ENCODE measurements around the gene NAT9.

The NAT9 gene

DNA sequence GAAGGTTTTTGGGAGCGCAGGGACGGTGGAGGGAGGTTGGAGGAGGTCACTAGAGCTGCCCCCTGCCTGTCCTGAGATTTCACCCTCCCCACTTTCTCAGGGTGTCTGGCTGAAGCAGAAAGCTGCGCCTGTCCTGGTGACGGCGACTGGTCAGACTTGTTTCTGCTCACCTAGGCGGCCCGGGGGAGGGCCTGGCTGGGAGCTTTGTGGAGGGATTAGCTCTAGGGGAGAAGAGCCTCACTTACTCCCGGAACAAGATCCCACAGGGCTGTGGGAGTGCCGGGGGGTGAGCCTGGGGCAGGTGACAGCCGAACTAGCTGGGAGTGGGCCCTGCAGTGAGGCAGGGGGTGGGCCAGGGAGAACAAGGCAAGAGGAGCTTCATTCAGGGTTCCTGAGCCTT is 16.2 kb downstream of the NAT9 start:
- no peak for DNase-seq

DNA sequence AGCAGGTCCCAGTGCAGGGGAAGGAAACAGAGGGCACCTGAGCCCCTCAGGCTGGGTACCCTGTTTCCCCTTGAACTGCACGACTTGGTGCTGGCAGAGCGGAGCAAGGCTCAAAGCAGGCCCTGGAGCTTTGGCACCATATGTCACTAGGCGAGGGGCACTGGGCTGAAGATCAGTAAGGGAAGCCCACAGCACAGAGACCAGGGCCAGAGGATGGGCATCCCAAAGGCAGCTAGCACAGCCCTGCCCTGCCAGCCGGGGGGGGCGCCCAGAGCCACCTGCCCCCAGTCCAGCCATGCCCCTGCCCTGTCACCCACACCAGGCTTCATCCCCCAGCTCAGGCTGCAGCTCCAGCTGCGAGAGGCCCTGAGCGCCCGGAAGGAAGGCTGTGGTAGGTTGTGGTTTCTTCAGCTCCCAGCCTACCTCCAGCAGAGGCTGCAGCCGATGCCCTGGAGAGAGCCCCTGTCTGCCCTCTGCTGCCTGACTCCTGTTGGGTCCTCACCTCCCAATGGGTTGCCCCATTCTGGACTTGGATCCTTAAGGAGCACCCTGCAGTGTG is 16.8 kb downstream of the NAT9 start:
- DNase-seq = no peak

DNA sequence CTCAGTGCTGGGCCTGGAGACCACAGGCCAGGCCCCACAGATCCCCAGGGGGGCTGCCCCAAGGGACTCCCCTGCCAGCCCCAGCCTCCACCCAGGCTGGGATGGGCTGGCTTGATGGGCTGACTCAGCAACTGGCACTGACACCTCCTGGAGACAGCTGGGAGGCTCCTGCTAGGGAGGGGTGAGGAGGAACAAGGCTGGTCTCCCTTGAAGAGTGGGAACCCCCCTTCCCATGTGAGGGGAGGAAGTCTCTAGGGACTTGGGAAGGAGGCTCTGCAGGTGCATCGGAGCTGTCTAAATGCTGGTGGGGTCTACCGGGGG is 17.3 kb downstream of the NAT9 start:
- DNase-seq = no peak

DNA sequence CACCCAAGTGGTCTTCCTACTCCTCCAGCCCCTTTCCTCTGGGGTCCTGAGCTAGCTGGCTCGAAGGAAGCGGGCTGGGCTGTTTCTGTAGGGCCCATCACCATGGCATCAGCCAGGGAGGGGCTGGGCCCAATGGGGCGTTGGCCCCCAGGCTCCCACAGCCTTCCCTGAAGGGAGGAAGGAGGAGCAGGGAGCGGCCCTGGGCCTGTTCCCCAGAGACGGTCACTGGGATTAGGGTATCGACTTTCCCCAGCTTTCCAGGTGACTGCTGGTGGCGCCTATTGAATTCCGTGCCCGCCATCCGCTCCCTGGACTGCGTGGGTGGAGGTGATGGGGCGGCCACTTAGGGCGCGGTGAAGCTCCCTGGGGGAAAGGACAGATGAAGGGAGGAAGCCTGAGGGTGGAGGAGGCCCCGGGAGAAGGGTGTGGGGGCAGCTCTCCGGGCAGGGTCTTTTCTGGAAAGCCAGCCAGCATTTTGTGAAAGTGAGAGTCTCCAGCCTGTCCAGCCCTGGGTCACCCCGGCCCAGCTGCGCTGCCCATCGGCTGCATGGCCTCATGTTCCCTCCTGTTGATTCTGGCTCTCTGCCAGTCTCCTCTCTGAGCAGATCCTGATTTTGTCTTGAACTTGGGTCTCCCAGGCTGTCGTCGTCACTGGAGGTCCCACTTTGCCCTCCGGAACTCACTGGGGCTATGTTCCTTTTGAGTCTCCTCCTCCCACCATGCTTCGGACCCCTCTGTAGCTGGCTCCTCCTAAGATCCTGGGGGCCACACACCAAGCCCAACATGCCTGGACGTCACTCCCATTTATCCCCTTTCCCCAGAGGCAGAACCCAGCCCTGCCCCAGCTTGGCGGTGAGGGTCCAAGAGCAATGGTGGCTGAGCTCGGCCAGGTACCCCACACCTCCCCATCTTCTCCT is 18.0 kb downstream of the NAT9 start:
- no peak for DNase-seq

DNA sequence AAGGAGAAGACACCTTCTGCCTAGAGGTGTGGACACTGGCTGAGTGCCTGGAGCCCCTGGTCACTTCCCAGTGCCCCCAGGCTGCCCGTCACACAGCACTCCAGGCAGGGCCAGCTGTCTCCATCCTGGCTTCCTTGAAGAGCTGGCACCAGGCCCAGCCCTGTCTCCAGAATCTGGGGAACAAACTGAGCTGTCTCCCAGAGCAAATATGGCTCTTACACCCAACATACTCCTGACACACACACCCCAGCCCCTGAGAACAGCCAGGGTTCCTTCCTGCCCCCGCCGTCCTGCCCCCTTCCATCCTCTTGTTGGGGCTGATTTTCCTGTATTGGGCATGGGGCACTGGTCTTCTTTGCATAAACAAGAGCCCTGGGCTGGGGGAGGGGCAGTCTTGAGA is 18.6 kb downstream of the NAT9 start:
- no peak for DNase-seq

DNA sequence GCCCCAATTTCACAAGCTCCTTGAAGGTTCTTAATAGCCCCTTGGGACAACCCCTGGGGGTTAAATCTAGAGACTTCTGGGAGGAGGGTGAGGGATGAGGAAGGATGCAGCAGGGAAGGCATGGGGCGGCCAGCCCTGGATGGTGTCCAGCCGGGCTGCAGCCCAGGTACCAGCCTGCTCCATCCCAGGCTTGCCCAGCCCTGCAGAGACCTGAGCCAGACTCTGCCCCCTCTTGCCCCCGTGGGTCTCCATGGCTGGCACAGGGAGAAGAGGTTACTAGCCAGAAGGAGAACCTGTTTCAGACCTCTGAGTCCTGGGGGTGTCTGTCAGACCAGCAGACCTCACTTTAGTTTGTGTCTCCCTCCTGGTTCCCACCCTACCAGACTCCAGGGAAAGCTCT is 19.3 kb downstream of the NAT9 start:
- DNase-seq = no peak

DNA sequence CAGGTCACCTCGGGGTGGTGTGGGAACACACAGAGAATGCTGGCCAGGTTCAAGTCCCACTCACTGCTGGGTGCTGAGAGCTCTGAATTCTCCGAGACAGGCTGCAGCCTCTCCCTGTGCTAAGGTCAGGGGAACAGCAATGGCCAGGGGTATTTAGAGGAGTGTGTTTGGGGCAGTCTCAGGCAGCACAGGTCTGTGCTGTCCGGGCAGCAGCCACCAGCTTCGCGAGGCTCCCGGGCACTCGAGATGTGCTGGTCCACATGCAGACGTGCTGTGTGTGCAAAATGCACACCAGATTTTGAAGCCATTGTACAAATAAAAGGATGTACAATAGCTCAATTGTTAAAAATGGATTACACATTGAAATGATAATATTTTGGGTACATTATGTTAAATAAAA is 20.6 kb downstream of the NAT9 start:
- DNase-seq = no peak

DNA sequence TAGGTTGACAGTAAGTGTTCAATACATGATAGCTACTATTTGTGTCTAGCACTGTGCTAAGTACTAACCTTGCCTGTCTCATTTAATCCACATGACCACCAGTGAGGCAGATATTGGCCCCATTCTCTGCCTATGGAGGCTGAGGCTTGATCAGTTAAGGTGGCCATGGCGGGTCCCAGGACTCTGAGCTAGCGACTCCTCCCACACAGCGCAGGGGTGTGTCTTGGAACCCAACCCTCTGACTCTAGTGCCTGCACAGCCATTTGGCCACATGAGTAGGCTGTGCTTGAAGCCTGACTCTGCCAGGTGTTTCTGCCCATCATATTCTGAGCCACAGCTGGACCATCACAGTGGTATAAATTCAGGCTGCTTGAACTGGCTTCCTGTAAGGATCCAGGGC is 21.3 kb downstream of the NAT9 start:
- no peak for DNase-seq

DNA sequence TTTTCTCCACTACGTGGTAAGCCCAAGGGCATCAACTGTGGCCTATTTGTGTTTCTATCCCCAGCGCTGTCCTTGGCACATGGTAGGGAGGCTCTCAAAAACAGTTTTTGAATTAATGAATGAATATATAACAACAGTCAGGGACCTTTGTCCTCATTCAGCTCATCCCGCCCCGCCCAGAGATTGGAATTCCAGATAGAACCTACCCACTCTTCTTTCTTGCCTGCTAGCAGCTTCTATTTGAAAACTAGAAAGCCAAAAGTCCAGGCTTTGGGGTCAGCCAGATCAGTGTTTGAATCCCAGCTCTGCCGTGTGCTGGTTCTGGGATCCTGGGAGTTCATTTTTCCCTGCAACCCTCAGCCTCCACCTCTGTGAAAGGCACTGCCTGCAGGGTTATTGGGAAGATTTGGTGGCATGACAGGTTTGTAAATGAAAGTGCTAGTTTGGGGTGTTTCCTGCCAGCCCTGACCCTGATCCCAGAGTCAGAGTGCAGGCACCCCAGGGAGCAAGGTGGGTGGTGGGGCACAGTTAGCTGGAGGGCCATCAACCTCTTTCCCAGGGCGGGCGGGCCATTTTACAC is 23.2 kb downstream of the NAT9 start:
- no peak for DNase-seq

DNA sequence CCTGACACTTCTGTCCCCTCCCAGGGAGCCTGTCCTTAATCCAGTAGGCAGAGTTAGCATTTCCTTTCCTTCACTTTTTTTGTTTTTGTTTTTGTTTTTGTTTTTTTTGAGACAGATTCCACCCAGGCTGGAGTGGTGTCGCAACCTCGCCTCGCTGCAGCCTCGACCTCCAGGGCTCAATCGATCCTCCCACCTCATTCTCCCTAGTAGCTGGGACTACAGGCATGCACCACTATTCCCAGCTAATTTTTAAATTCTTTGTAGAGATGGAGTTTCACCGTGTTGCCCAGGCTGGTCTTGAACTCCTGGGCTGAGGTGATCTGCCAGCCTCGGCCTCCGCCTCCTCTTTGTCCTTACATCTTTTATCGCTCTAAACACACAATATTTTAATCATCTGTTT is 23.7 kb downstream of the NAT9 start:
- DNase-seq = no peak

DNA sequence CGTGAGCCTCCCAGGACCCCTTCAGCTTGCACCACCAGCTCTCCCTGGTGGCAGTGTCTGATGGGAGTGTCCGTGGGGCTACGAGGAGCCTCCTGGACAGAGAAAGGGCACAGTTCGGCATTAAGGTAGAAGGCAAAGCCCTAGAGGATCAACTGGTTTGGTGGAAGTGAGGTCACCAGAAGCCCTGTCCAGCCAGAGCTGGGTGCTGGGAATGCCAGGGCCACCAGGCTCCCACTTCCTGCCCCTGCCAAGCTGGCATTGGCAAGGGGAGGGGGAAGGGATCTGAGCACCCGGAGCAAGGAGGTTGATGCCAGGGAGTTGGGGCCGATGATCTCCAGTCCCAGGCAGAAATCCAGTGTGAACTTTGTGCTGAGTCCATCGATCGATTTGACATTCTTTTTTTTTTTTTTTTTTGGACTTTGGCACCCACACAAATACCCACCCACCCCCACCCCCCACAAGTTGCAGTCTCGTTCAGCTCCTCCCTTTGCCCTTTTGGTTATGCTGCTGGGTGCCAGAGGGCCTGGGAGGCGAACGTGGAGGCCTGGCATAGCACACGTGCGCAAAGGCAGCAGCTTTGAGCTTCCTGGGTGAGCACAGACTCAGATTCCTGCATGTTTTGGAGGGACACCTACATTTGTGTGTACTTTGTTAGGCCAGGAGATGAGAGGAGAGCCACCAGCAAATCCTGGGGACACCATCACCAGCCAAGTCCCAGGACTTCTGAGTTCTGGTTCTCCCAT is 25.6 kb downstream of the NAT9 start:
- no peak for DNase-seq

DNA sequence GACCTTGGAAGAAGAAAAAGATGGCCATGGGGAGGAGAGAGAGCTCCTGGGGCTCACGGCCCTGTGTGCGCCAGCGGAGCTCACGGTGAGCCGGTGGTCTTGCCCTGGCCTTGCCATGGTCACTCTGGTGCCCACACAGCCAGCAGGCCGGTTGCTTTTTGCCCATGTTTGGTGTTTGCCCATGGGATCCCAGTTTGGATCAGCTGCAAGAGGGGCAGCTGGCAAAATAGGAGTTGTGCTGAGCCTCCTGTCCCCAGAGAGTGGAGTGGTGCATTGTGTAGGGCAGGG is 26.2 kb downstream of the NAT9 start:
- DNase-seq = no peak

DNA sequence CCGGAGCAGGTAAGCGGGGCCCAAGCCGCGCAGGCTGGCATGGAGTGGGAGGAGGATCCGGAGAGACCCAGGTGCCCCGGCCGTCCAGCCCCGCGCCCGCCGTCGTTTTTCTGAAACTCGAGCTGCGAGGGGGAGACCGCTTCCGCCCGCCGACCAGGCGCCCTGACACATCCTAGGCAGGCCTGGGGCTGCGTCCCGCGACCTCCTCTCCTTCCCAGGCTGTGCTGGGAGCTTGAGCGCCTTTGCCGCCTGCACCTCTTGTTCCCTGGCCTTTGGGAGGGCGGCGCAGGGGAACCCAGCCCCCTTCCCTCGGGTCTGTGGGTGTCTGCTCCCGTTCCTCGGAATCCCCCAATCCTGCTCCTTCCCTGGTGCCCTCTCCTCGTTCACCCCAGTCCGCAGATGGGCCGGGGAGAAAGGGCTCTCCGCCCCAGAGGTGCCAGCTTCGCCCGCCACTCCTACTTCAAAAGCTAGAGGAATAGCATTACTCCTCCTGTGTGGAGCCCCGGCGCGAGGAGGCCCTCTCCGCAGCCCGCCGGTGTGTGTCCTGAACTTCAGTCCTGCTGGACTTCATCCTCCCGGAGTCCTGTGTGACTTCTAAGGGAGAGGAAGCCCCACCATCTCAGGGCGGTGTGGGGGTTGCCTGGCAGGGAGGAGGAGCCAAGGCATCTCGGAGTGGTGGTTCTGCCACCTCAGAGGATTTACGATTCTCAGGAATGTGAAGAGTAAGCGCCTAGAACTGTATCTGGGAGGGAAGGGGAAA is 26.7 kb downstream of the NAT9 start:
- no peak for DNase-seq

DNA sequence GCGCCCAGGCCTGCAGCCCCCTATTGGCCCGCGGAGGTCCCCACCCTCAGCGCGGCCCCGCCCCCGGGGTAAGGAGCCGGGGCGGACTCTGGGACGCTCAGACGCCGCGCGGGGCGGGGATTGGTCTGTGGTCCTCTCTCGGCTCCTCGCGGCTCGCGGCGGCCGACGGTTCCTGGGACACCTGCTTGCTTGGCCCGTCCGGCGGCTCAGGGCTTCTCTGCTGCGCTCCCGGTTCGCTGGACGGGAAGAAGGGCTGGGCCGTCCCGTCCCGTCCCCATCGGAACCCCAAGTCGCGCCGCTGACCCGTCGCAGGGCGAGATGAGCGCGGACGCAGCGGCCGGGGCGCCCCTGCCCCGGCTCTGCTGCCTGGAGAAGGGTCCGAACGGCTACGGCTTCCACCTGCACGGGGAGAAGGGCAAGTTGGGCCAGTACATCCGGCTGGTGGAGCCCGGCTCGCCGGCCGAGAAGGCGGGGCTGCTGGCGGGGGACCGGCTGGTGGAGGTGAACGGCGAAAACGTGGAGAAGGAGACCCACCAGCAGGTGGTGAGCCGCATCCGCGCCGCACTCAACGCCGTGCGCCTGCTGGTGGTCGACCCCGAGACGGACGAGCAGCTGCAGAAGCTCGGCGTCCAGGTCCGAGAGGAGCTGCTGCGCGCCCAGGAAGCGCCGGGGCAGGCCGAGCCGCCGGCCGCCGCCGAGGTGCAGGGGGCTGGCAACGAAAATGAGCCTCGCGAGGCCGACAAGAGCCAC is 27.4 kb downstream of the NAT9 start, which contains the start of gene NHERF1:
Gene NHERF1, plus strand, starts transcription at position 100 of the 750 bp plus-strand sequence. Its CDS starts 219 bp downstream, at position 319.
- DNase-seq = peak; percentile 96

DNA sequence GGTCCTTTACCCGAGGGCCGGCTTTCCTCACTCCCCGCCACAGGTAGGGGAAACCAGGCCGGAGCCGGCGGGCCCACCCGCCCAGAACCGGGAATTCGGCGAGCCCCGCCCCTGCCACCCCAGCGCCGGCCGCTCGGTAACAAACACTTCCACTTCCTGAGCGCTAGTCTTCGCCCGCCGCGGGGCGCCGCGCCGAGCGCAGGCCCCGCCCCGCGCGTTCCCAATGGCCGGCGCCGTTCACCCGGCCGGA is 27.9 kb downstream of the NAT9 start:
- no peak for DNase-seq

DNA sequence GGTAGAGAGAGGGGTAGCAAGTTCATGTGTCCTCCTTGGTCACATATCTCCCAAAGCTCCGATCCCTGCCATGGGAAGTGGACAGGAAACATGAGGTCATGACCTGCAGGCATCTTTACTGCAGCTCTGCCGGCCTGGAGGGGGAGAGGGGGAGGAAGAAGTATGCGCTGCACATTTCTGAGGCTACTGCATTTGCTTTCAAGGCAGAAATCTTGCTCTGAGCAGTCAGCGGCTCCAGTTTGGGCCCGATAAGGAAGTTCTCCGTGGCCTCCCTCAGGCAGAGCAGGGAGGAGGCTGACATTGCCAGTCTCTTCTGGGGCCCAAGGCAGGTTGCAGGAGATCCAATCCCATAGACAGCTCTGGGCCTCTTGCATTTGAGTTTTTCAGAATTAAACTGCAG is 29.2 kb downstream of the NAT9 start:
- DNase-seq = no peak

DNA sequence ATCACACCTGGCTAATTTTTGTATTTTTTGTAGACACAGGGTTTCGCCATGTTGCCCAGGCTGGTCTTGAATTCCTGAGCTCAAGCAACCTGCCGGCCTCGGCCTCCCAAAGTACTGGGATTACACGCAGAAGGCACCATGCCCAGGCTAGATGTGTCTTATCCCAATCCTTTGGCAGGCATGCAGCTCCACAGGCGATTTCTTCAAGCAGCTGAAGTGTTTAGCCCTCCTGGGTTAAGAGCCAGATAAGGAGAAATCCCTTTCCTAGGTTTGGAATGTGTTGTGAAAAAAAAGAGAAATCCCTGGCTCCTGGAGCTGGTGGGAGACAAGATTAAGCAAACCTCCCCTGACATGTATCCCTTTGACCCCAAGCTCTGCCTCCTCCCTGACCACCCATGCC is 29.8 kb downstream of the NAT9 start:
- no peak for DNase-seq

DNA sequence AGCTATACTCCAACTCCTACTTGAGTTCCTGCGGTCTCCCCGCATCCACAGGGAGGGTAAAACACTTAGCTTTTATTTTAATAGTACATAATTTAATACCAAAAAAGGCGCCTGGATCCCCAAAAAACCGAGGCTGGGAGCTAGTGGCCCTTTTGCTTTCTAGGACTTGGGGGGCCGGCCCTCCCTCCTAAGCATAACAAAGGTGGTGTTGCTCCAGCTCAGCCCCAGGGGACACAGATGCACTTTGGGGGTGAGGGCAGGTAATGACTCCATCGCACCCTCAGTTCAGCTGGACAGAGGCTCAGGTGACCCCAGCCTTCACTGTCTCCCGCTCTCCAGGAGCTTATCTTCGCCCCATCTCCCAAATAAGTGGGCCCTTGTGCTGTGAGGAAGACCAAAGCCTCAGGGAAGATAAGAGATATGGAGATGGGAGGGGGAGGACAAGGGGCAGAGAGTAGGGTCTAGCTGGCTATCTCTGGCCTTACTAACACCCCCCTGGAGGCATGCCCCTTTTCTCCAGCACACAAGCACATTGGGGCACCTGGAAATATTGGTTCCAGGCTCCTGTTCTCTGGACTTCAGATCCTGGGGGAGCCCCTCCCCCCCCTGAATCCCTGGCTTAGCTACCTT is 30.5 kb downstream of the NAT9 start:
- DNase-seq = no peak

DNA sequence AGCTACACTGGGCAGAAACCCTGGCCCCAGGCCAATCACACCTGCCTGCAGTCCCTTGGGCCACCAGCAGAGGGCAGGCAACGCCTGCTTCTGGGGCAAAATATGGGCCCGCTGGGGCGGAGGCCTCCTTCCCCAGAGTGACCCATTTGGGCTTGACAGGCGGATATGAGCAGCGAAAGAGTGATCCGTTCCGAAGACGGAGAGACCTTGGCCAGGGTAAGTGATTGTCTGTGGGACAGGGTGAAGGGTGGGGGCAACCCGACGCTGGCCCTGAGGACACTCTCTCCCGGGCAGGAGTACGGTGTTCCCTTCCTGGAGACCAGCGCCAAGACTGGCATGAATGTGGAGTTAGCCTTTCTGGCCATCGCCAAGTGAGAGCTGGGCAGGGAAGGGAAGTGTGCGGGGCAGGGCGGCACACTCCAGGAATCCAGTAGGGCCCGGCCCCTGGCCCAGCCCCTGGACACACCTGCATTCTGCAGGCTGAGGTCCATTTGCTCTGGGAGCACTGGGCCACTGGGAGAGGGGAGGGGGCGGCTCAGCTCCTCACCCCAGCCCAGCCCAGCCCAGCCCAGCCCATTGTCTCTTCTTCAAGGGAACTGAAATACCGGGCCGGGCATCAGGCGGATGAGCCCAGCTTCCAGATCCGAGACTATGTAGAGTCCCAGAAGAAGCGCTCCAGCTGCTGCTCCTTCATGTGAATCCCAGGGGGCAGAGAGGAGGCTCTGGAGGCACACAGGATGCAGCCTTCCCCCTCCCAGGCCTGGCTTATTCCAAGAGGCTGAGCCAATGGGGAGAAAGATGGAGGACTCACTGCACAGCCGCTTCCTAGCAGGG is 31.2 kb downstream of the NAT9 start:
- peak; percentile 56 for DNase-seq

DNA sequence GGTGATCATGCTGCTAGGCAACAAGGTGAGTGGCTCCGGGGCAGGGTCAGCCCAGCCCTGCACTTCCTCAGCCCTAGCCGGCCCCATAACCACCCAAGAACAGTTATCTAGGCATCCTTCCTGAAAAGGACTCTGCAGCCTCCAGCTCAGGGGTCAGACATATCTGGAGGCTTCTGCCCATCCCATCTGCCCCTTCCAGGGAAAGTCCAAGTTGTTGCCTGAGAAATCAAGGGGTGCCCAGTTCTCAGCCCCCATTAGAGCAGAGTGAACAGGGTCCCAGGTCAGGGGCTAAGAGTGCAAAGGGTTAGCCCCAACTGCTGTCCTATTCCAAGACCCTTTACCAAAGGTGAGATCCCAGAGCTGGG is 31.8 kb downstream of the NAT9 start:
- DNase-seq = no peak

DNA sequence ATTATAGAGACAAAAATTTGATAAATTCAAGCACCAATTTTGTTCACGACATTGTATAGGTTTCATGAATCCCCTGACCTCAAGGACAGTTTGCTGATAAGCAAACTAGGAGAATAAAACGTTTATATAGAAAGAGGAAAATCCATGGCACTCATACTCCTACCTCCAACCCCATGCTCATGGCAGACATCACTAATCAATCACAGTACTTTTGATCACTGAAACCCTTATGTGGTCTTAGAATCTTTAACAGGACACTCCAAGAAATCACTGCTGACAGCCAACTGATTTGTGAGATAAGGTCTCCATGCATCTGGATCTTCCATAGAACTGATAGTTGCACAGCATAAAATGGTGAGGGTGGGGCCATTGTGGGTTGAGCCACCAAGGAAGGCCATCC is 32.4 kb downstream of the NAT9 start:
- DNase-seq = no peak

Data from NCI-H345 (cell line).